Activated CD4-positive, alpha-beta T cell treated with anti-CD3 and anti-CD28 coated beads for 36 hours (primary cell): ENCODE measurements around the gene ZG16B. TPM values are rescaled to one million over a fixed set of nuclear protein-coding genes. Genes with fewer than 3 reads are reported as not detected.

Experiments used
- ATAC-seq: fragments of 200-7000 bp; cut with Tn5 transposase; one replicate; pipeline ENCODE4 v1.10.0; 2021; ENCODE audit warnings: mild to moderate bottlenecking, moderate library complexity
- CTCF ChIA-PET: fragments of 350-600 bp; sonication (Branson Sonifier 250); formaldehyde crosslinking; loops from one replicate; lab custom pipeline; 2021; ENCODE audit warnings: antibody characterized with exemption; lab: Charles Lee
- POLR2A ChIA-PET: fragments of 350-600 bp; sonication (Branson Sonifier 250); formaldehyde crosslinking; loops from one replicate; lab custom pipeline; 2021; ENCODE audit warnings: antibody characterized with exemption, inconsistent platforms; lab: Charles Lee
- DNase-seq: peaks from one replicate; pipeline ENCODE4 v3.0.0-alpha.2; 2020
- H3K27ac Mint-ChIP-seq: one replicate; pipeline ENCODE4 v1.8.0; 2021; ENCODE audit warnings: mixed read lengths
- H3K27me3 Mint-ChIP-seq: one replicate; pipeline ENCODE4 v1.8.0; 2021; ENCODE audit warnings: mixed read lengths
- H3K36me3 Mint-ChIP-seq: one replicate; pipeline ENCODE4 v1.8.0; 2021; ENCODE audit warnings: low read depth, mixed read lengths
- H3K4me1 Mint-ChIP-seq: one replicate; pipeline ENCODE4 v1.8.0; 2021; ENCODE audit warnings: mixed read lengths
- H3K4me3 Mint-ChIP-seq: one replicate; pipeline ENCODE4 v1.8.0; 2021; ENCODE audit warnings: mild to moderate bottlenecking, moderate library complexity, mixed read lengths
- H3K9me3 Mint-ChIP-seq: one replicate; pipeline ENCODE4 v1.8.0; 2021; ENCODE audit warnings: low read depth, mixed read lengths
- intact Hi-C, 2 experiments: fragments of 100-400 bp; cut with DNase I in 1 of 2; cut with micrococcal nuclease in 1 of 2; formaldehyde crosslinking; loops; one replicate each; pipeline versions ENCODE4 v1.14.2 to v1.15.1; 2022 to 2024; cut with DNase I, micrococcal nuclease
- total RNA-seq, 2 experiments: library from RNA; stranded (reverse); gene quantifications; one replicate each; pipeline ENCODE4 v1.2.3, GENCODE V29; 2021

Gene ZG16B, protein sequence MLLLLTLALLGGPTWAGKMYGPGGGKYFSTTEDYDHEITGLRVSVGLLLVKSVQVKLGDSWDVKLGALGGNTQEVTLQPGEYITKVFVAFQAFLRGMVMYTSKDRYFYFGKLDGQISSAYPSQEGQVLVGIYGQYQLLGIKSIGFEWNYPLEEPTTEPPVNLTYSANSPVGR
- total RNA-seq, result 1 to 10 TPM in 1 of 2 experiments, under 1 TPM in 1; 0.65 to 1.2 TPM

DNA sequence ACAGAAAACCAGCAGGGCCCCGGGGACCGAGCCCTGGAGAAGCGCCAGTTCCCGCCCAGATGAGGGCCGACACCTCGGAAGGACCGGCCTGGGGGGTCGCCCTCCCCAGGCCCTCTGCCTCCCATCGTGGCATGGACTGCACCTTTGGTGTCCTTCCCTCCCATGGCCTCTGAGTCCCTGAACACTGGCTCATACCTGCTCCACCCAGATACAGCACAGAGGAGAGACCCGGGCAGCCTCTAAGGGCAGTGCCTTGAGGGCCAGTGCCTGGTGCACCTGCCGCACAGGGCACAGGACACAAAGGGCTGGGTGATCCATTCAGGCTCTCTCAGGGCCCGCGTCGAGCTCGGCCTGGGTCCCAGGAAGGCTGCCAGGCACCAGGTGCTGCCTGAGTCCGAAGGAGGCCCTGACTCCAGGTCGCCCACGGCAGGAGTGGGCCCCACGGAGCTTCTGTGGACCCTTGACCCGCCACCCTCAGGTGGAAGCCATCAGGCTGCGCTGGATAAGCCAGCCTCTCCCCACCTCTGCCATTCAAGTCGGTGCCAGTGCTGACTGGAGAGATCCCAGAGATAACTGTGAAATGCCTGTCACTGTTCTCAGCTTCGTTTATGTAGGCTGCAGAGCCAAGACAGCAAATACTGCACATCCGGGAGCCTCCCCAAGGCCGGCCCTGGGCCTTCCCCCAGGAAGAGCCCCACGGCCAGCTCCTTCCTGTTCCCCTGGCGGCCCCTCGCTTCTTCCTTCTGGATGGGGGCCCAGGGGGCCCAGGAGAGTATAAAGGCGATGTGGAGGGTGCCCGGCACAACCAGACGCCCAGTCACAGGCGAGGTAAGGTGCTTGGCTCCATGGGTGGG lies at the start of gene ZG16B:
Gene ZG16B, plus strand, starts transcription at position 803 of the 854 bp plus-strand sequence. CDS start 139 bp downstream, outside the sequence.
- H3K36me3 Mint-ChIP-seq, result no peaks in the 10 kb centered on the region
- H3K9me3 Mint-ChIP-seq, result no peaks in the 10 kb centered on the region
- no peak within 1 kb of the TSS for H3K4me3 Mint-ChIP-seq
- CTCF ChIA-PET, result interaction anchor here (0.6 kb wide), 1 partner anchor 198 kb away, joined by 3 read pairs; no protein-coding TSS in a partner anchor
- POLR2A ChIA-PET, result no interaction called here
- H3K27me3 Mint-ChIP-seq, result peaks cover 4% of the 10 kb centered on the region
- ATAC-seq (no peak), DNase-seq (no peak)
- intact Hi-C loops, result no loop called here
- H3K4me1 Mint-ChIP-seq, result no peaks in the 10 kb centered on the region
- H3K27ac Mint-ChIP-seq, result no peak within 1 kb of the TSS

DNA sequence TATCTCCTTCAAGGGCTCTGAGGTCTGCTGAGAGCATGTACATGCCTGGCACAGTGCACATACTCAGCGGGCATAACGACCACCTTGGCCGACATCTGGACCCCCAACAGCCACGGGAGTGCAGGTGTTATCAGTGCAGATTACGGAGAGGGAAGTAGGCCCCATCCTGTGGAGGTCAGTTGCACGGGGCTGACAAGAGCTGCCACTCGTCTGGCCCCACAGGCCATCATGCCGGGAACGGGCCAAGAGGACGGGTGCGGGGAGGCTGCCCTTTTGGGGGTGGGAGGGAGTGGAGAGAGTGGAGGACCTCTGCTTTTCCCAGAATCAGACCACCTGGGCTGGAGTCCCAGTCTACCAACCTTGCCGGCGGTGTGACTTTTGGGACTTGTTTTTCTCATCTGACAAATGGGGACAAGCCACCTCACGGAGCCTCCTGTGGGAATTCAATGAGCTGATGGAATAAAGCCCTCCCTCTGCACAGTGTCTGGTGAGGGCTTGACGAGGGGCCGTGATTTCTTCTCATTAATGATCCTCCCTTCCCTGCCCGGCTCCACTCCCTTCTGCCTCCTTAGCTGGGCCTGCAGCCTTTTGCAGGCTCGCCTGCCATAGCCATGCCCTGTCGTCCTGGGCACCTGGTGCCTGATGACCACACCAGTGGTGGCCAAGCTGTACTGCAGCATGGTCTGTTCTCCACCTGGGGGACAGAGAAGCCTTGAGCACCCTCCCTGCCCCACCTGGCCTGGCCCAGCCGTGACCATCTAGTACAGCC lies 47.3 kb upstream of the ZG16B start:
- DNase-seq (no peak), ATAC-seq (no peak)
- CTCF ChIA-PET, result interaction anchor here (1.0 kb wide), 1 partner anchor 56 kb away, joined by 3 read pairs; no protein-coding TSS in a partner anchor
- H3K9me3 Mint-ChIP-seq, result no peaks in the 10 kb centered on the region
- H3K4me1 Mint-ChIP-seq, result peaks cover 17% of the 10 kb centered on the region
- intact Hi-C loops, result no loop called here
- POLR2A ChIA-PET, result no interaction called here
- peaks cover 2% of the 10 kb centered on the region for H3K27me3 Mint-ChIP-seq
- no peak overlapping the region for H3K27ac Mint-ChIP-seq
- peaks cover 3% of the 10 kb centered on the region for H3K36me3 Mint-ChIP-seq
- H3K4me3 Mint-ChIP-seq, result no peak overlapping the region

DNA sequence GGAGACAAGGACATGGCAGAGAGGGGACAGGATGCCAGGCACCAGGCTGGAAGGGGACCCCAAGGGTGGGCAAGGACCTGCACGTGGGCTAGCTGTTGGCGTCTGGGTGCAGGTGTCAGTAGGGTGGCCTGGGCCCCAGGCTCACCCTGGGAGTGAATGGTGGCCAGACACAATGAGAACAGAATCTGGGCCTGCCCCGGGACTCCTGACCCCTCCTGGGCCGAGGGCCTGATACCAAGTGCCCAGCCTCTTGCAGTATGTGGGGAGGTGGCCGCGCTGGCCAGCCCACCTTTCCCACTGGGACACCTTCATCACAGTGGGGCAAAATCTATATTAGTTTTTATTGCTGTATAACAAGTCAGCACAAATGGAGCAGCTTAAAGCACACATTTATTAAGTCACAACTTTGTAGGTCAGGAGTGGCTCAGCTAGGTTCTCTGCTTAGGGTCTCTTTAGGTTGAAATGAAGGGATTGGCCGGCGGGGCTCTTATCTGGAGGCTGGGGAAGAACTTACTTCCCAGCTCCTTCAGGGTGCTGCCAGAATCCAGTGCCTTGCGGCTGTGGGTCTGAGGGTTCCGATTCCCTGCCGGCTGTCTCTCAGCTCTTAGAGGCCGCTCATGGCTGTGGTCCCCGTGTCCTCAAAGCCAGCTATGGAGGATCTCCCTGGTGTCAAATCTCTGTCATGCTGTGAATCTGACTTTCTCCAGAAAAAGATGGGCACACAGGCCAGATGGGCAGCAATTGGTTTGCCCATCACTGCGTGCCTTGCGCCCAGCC lies 46.3 kb upstream of the ZG16B start:
- intact Hi-C loops, result no loop called here
- Mint-ChIP-seq H3K4me3 (no peak overlapping the region), H3K9me3 (no peaks in the 10 kb centered on the region), H3K27me3 (peaks cover 2% of the 10 kb centered on the region), H3K36me3 (no peaks in the 10 kb centered on the region), H3K27ac (no peak overlapping the region), H3K4me1 (peaks cover 9% of the 10 kb centered on the region)
- DNase-seq (no peak), ATAC-seq (no peak)
- ChIA-PET POLR2A (no interaction called here), CTCF (interaction anchor here (0.7 to 1.5 kb wide), 5 partner anchors 20 to 179 kb away, joined by 3 to 6 read pairs (median 3); no protein-coding TSS in a partner anchor)

DNA sequence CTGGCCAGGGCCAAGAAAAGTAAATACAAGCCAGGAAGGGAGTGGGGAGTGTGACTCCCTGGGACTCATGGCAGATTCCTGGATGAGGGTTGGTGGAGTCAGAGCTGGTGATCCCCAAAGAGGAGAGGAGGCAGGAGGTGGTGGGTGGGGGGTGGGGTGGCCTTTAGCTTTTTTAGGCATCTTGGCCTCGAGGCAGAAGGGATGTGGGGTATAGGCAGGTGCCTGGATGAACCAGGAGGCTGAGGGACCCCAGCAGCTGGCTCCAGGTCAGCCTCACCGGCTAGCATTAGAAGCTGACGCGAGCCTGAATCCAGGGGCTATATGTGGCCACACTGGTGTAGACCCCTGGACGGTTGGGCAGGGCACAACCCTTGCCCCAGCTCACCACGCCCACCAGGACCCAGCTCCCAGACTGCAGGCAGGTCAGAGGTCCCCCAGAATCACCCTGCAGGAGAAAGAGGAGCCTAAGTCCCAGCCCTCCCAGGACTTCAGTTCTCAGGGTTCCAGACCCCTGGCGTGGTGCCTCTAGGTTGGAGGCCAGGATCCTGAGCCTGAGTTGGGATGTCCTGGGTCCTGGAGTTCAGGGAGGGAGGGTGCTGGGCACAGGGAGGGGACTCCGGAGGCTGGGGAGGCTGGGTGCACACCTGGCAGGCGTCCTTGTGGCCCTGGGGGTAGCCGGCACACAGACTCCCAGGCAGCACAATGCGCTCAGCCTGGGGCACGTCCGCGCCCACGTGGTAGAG lies 45.6 kb upstream of the ZG16B start:
- no peaks in the 10 kb centered on the region for H3K36me3 Mint-ChIP-seq
- peak overlapping the region; percentile 79 for H3K27ac Mint-ChIP-seq
- intact Hi-C loops, result no loop called here
- ChIA-PET CTCF (interaction anchor here (0.7 to 1.5 kb wide), 5 partner anchors 21 to 178 kb away, joined by 3 to 6 read pairs (median 3); no protein-coding TSS in a partner anchor), POLR2A (no interaction called here)
- peaks cover 3% of the 10 kb centered on the region for H3K27me3 Mint-ChIP-seq
- H3K4me3 Mint-ChIP-seq, result peak overlapping the region; percentile 72
- ATAC-seq, result no peak
- no peaks in the 10 kb centered on the region for H3K9me3 Mint-ChIP-seq
- peak; percentile 27 for DNase-seq
- H3K4me1 Mint-ChIP-seq, result peaks cover 6% of the 10 kb centered on the region

DNA sequence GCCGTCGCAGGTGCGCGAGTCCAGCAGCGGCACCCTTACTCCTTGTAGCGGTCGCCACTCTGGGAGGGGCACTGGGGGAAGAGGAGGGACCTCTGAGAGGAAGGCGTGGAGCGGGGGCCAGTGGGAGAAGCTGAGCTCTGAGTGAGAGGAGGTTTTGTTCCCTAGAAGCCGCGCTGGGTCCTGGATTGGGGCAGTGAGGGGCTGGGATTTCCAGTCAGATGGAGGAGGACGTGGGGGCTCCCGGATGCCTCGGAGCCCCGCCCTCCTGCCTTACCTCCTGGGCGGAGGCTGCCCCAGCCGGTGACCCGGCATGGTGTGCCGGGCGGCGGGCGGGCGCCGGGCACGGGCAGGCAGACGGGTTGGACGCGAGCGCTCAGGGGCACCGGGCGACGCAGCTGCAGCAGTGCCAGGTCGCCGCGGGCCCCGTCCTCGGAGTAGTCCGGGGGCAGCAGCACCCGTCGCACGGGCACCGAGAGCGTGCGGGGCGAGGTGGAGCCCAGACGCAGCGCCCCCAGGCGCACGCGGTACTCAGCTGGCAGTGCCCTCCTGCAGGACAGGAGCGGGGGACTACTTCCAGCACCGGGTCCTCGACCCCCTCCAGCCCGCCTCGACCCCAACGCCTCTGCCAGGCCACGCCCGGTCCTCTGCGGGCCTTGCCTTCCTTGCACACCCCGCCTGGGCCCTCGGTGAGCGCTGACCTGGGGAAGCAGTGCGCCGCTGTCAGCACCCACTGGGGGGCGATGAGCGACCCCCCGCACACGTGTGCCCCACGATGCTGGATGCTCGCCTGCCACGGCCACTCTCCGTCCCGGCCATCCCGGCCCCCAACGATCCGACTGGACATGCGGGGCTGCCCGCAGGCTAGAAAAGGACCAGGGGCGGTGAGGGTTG lies 44.8 kb upstream of the ZG16B start:
- POLR2A ChIA-PET, result no interaction called here

DNA sequence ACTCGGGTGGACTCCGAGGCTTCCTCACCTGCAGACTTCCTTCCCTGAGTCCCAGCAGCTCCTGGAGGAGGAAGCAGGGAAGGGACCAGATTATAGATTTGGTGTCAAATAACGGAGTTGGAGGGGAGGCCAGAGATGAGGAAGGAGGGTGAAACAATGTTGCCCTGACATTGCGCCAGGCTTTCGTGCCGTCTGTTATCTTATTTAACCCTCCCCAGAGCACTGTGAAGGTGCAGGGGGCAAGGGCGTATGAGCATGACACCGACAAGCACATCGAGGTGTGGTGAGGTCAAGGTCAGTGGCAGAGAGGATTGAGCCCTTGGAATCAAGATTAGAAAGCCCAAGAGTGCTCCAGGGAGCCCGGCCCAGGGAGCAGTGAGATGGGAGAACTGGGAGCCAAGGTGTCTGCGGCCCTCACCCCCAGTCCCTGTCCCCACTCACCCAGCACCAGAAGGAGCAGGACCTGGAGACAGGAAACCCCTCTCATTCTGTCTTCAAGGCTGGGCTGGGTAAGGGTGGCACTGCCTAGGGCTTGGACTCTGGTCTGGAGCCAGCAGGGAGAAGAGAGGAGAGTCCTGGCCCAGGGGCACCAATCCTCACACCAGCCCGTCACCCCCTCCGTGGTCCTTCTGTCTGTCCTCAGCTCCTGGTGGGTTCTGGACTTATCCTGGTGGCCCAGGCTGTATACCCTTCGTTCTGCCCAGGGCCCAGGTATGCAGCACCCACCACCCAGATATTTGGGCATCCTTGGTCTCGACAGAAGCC lies 43.9 kb upstream of the ZG16B start:
- ChIA-PET CTCF (no interaction called here), POLR2A (no interaction called here)
- Mint-ChIP-seq H3K36me3 (no peaks in the 10 kb centered on the region), H3K27ac (no peak overlapping the region), H3K9me3 (no peaks in the 10 kb centered on the region), H3K4me3 (peak overlapping the region; percentile 49), H3K27me3 (peaks cover 7% of the 10 kb centered on the region), H3K4me1 (peaks cover 6% of the 10 kb centered on the region)
- intact Hi-C loops, result no loop called here
- no peak for DNase-seq
- ATAC-seq, result no peak

More for the DNA sequence above, 44.8 kb upstream of the ZG16B start:
- no peaks in the 10 kb centered on the region for H3K36me3 Mint-ChIP-seq
- ATAC-seq (peak; percentile 62), DNase-seq (peak; percentile 53)
- no peaks in the 10 kb centered on the region for H3K9me3 Mint-ChIP-seq
- intact Hi-C loops, result no loop called here
- peak overlapping the region; percentile 79 for H3K27ac Mint-ChIP-seq
- peaks cover 6% of the 10 kb centered on the region for H3K4me1 Mint-ChIP-seq
- CTCF ChIA-PET, result interaction anchor here (1.2 kb wide), 1 partner anchor 82 kb away, joined by 3 read pairs; no protein-coding TSS in a partner anchor
- H3K4me3 Mint-ChIP-seq, result peak overlapping the region; percentile 72
- H3K27me3 Mint-ChIP-seq, result peaks cover 4% of the 10 kb centered on the region

DNA sequence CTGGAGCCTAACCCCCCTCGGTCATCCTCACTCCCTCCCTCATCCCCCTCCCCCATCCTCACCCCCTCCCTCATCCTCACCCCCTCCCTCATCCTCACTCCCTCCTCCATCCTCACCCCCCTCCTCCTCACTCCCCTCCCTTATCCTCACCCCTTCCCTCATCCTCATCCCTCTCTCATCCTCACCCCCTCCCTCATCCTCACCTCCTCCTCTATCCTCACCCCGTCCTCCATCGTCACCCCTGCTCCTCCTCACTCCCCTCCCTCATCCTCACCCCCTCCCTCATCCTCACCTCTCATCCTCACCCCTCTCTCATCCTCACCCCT lies 43.3 kb upstream of the ZG16B start:
- Mint-ChIP-seq H3K4me1 (peaks cover 6% of the 10 kb centered on the region), H3K36me3 (no peaks in the 10 kb centered on the region), H3K9me3 (no peaks in the 10 kb centered on the region), H3K27ac (no peak overlapping the region), H3K27me3 (peaks cover 9% of the 10 kb centered on the region), H3K4me3 (no peak overlapping the region)
- no peak for ATAC-seq
- intact Hi-C loops, result no loop called here
- CTCF ChIA-PET, result no interaction called here
- no peak for DNase-seq
- POLR2A ChIA-PET, result no interaction called here

DNA sequence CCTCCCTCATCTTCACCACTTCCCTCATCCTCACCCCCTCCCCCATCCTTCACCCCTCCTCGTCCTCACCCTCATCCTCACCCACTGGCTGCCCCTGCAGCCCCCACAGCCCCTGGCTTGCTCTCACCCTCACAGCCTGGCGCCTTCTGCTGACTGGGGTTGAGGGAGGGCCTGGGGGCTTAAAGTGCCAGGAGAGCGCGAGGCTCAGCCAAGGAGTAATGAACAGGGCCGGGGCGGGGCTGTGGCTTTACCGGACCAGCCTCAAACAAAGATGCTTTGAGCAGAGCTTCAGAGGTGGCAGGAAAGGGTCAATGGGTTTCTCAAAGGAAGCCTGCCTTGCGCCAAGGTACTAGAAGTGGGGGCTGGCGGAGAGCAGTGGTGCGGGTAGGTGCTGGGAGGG lies 42.7 kb upstream of the ZG16B start, which contains the start of gene PRSS33:
Gene PRSS33, minus strand, starts transcription at position 155 of the 400 bp plus-strand sequence. CDS start 1,013 bp downstream, outside the sequence.
- ATAC-seq (no peak), DNase-seq (no peak)
- ChIA-PET POLR2A (no interaction called here), CTCF (interaction anchor here (0.9 kb wide), 1 partner anchor 81 kb away, joined by 3 read pairs; no protein-coding TSS in a partner anchor)
- no peak within 1 kb of the TSS for H3K4me3 Mint-ChIP-seq
- no peak within 1 kb of the TSS for H3K27ac Mint-ChIP-seq
- H3K4me1 Mint-ChIP-seq, result peaks cover 6% of the 10 kb centered on the region
- H3K27me3 Mint-ChIP-seq, result peaks cover 9% of the 10 kb centered on the region
- H3K36me3 Mint-ChIP-seq, result no peaks in the 10 kb centered on the region
- no peaks in the 10 kb centered on the region for H3K9me3 Mint-ChIP-seq
- intact Hi-C loops, result no loop called here

DNA sequence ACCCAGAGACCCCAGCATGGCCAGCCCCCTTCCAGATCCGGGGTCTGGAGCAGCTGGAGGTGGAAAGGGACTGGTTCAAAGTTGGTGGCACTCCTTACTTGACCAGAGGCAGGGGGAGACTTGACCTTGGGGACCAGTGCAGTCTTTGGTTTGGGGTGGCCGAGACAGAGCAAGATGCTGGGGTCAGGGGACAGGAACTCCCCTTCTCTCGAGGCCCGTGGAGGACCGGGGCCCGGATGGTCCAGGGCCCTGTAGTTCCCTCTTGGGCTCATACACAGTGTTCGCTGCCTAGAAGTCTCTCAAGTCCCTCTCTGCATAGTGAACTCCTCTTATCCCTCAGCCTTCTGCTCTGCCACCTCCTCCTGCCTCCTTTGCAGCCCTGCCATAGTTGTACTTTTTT lies 42.1 kb upstream of the ZG16B start:
- no peaks in the 10 kb centered on the region for H3K36me3 Mint-ChIP-seq
- DNase-seq, result no peak
- H3K9me3 Mint-ChIP-seq, result no peaks in the 10 kb centered on the region
- peaks cover 6% of the 10 kb centered on the region for H3K4me1 Mint-ChIP-seq
- peaks cover 9% of the 10 kb centered on the region for H3K27me3 Mint-ChIP-seq
- no peak overlapping the region for H3K27ac Mint-ChIP-seq
- intact Hi-C loops, result no loop called here
- POLR2A ChIA-PET, result no interaction called here
- ATAC-seq, result no peak
- CTCF ChIA-PET, result interaction anchor here (0.9 kb wide), 1 partner anchor 80 kb away, joined by 3 read pairs; no protein-coding TSS in a partner anchor
- H3K4me3 Mint-ChIP-seq, result no peak overlapping the region
